SIG-M5 (cell line): Measurements from ENCODE around the gene OLFML3.

Experiments used
- DNase-seq: peaks from one replicate; lab custom pipeline; 2025; lab: John Stamatoyannopoulos, UW

OLFML3 gene

DNA sequence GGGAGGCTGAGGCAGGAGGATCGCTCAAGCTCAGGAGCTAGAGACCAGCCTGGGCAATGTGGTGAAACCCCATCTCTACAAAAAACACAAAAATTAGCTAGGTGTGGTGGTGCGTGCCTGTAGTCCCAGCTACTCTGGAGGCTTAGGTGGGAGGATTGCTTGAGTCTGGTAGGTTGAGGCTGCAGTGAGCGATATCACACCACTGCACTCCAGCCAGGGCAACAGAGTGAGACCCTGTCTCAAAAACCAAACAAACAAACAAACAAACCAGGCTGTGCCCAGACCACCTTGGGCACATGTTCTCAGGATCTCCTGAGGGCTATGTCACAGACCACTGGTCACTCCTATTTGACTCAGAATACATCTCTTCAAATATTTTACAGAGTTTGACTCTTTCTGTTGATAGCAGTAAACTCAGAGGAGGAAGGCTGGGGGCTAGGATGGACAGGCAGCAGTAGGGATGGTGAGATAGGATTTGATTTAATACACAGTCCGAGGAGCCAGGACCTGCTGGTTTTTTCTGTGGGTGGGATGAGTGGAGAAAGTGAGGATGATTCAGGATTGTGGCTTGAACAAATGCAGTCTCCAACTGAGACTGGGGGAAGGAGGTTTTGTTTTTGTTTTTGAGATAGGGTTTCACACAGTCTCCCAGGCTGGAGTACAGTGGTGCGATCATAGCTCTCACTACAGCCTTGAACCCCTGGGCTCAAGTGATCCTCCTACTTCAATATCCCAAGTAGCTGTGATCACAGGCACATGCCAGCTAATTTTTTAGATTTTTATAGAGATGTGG, 46.5 kb downstream of the OLFML3 start:
- no peak for DNase-seq

DNA sequence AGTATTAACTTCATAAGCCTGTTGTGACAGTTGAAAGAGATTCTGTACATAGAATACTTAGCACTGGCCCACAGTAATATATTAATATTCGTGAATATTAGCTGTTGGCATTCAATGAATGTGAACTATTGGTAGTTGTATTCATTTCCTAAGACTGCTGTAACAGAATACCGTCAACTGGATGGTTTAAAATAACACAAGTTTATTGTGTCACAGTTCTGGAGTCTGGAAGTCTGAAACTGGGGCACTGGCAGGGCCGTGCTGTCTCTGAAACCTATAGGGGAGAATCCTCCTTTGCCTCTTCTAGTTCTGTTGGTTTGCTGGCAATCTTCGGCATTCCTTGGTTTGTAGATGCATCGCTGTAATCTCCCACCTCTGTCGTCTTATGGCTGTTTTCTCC, 47.5 kb downstream of the OLFML3 start:
- no peak for DNase-seq
